GM12878 (cell line): ENCODE measurements around the gene GRIK4. TPM values are rescaled to one million over a fixed set of nuclear protein-coding genes. Genes with fewer than 3 reads are reported as not detected.

Source experiments
- ATAC-seq: fragments of 200-7000 bp; cut with Tn5 transposase; 3 replicates; pipeline ENCODE4 v1.9.1; 2020; ENCODE audit warnings: mild to moderate bottlenecking, moderate library complexity
- BruUV-seq: library from RNA; stranded (reverse); fragments of 400-500 nt; replicated peaks from 2 replicates; lab custom pipeline; 2021; lab: Mats Ljungman, UMichigan
- CTCF ChIA-PET: fragments of 300-600 bp; sonication (Branson Sonifier 250); formaldehyde crosslinking; extraction: SDS; loops from one replicate; lab custom pipeline; 2021; ENCODE audit warnings: inconsistent platforms; lab: Yijun Ruan, JAX
- POLR2A ChIA-PET: fragments of 350-600 bp; formaldehyde crosslinking; extraction: SDS; loops from one replicate; lab custom pipeline; 2021; ENCODE audit warnings: inconsistent platforms; lab: Charles Lee
- RAD21 ChIA-PET: fragments of 300-600 bp; sonication (Branson Sonifier 250); formaldehyde crosslinking; loops from one replicate; lab custom pipeline; 2023; ENCODE audit warnings: antibody characterized with exemption; ENCODE audit not compliant: unreplicated experiment; lab: Charles Lee
- SMC1A ChIA-PET: fragments of 300-600 bp; sonication (Branson Sonifier 250); formaldehyde crosslinking; loops from one replicate; lab custom pipeline; 2023; ENCODE audit not compliant: unreplicated experiment, uncharacterized antibody; lab: Charles Lee
- DNase-seq: peaks from one replicate; pipeline ENCODE4 v3.0.0-alpha.2; 2011; ENCODE audit warnings: low read depth, low spot score
- FAIRE-seq: peaks from 3 replicates; lab custom pipeline; 2011; peaks lifted over from hg19 to GRCh38; lab: Jason Lieb, UNC
- H2AFZ ChIP-seq: 2 replicates; pipeline ENCODE4 v1.6.0; 2011; ENCODE audit warnings: low read depth, low read length, control low read depth; ENCODE audit not compliant: control insufficient read depth
- H3K27ac ChIP-seq: 2 replicates; pipeline ENCODE4 v1.5.1; 2011; ENCODE audit warnings: control low read depth; ENCODE audit not compliant: control insufficient read depth, insufficient read depth
- H3K27me3 ChIP-seq, 2 experiments: replicated peaks in 1 of 2; 2 replicates each; pipeline versions ENCODE4 v1.6.0 to v1.6.1; 2011; ENCODE audit warnings: low read length in 1 of 2; ENCODE audit not compliant: control insufficient read depth in 2 of 2, insufficient read depth in 2 of 2
- H3K36me3 ChIP-seq, 2 experiments: 2 replicates each; pipeline ENCODE4 v1.5.1; 2011; ENCODE audit warnings: low read length in 1 of 2; ENCODE audit not compliant: control insufficient read depth in 2 of 2, insufficient read depth in 2 of 2
- H3K4me1 ChIP-seq: 2 replicates; pipeline ENCODE4 v1.6.1; 2011; ENCODE audit warnings: mild to moderate bottlenecking, low read length, moderate library complexity, mixed read lengths; ENCODE audit not compliant: control insufficient read depth, insufficient read depth
- H3K4me2 ChIP-seq: 2 replicates; pipeline ENCODE4 v1.6.0; 2011; ENCODE audit warnings: control low read depth; ENCODE audit not compliant: control insufficient read depth, insufficient read depth
- H3K4me3 ChIP-seq: fragments of 200-600 bp; sonication (generic); 2 replicates; pipeline ENCODE4 v1.5.1; 2016
- H3K79me2 ChIP-seq: 2 replicates; pipeline ENCODE4 v1.6.0; 2011; ENCODE audit warnings: low read length; ENCODE audit not compliant: control insufficient read depth, insufficient read depth
- H3K9ac ChIP-seq: 2 replicates; pipeline ENCODE4 v1.8.0; 2011; ENCODE audit warnings: low read length, control low read depth, mixed read lengths; ENCODE audit not compliant: control insufficient read depth, insufficient read depth
- H3K9me3 ChIP-seq: replicated peaks from 3 replicates; pipeline ENCODE4 v1.5.1; 2011; ENCODE audit warnings: mild to moderate bottlenecking, low read length; ENCODE audit not compliant: control insufficient read depth, insufficient read depth
- H4K20me1 ChIP-seq: 2 replicates; pipeline ENCODE4 v1.6.0; 2011; ENCODE audit not compliant: control insufficient read depth, insufficient read depth
- POU2F2 ChIP-seq: IDR thresholded peaks from 3 replicates; pipeline ENCODE4 v1.6.1; 2011; ENCODE audit warnings: low read depth, mild to moderate bottlenecking, low read length, borderline replicate concordance
- SPI1 ChIP-seq: IDR thresholded peaks from 2 replicates; pipeline ENCODE4 v1.6.1; 2011; ENCODE audit warnings: low read depth, mild to moderate bottlenecking, low read length, moderate library complexity, borderline replicate concordance; ENCODE audit not compliant: insufficient read depth
- WGBS: methylation state at CpG from one replicate; pipeline ENCODE4 v1.1.6; 2016; ENCODE audit warnings: low lambda C conversion rate; ENCODE audit not compliant: insufficient replicate concordance, insufficient coverage; ENCODE audit errors: missing lambda C conversion rate; 5-methylcytosine and 5-hydroxymethylcytosine counted together
- in situ Hi-C: fragments of 300-500 bp; cut with MboI; formaldehyde crosslinking; loops from 9 replicates; pipeline ENCODE4 v1.14.3; 2018; ENCODE audit warnings: mixed read lengths
- intact Hi-C: fragments of 100-400 bp; cut with micrococcal nuclease; formaldehyde crosslinking; loops from one replicate; pipeline ENCODE4 v1.14.2; 2022; ENCODE audit not compliant: unreplicated experiment
- polyA plus RNA-seq, 11 experiments: library from polyadenylated mRNA; depleted of rRNA in 4 of 11; unstranded in 6 of 11; stranded (reverse) in 5 of 11; fragments of >200 nt; fragmentation: Nextera tagmentation in 4 of 11; fragmentation: Illumina TruSeq in 1 of 11; extraction: Ambion mirVana in 4 of 11; extraction: Trizol in 1 of 11; gene quantifications; 1 replicate in 1 of 11; 2 replicates in 10 of 11; pipeline versions ENCODE4 v1.2.1 to v1.2.3, GENCODE V29; 2011 to 2016; ENCODE audit warnings: inconsistent platforms in 2 of 11, missing spikeins in 2 of 11, low read depth in 1 of 11
- total RNA-seq, 4 experiments: library from RNA; depleted of rRNA in 3 of 4; stranded (reverse); fragments of >200 nt in 3 of 4; fragmentation: Illumina TruSeq in 1 of 4; extraction: Trizol in 1 of 4; gene quantifications; 2 replicates each; pipeline versions ENCODE4 v1.2.1 to v1.2.3, GENCODE V29; 2013 to 2021
- TF ChIP-seq, protein P1 (sequence below): fragments of 450-650 bp; formaldehyde crosslinking; IDR thresholded peaks from 2 replicates; pipeline ENCODE4 v1.4.0; 2022; ENCODE audit warnings: mild to moderate bottlenecking, moderate library complexity
- TF ChIP-seq, protein P2 (sequence below): fragments of 450-650 bp; IDR thresholded peaks from 2 replicates; pipeline ENCODE4 v1.6.1; 2017; ENCODE audit warnings: mild to moderate bottlenecking, moderate library complexity

The GRIK4 gene
- total and polyA plus RNA-seq, 10 of the 15 experiments (the other 5 are each of a cell fraction or from before 2014, with no cell fraction given) = 0.33 to 3.6 (median 0.72) TPM

DNA sequence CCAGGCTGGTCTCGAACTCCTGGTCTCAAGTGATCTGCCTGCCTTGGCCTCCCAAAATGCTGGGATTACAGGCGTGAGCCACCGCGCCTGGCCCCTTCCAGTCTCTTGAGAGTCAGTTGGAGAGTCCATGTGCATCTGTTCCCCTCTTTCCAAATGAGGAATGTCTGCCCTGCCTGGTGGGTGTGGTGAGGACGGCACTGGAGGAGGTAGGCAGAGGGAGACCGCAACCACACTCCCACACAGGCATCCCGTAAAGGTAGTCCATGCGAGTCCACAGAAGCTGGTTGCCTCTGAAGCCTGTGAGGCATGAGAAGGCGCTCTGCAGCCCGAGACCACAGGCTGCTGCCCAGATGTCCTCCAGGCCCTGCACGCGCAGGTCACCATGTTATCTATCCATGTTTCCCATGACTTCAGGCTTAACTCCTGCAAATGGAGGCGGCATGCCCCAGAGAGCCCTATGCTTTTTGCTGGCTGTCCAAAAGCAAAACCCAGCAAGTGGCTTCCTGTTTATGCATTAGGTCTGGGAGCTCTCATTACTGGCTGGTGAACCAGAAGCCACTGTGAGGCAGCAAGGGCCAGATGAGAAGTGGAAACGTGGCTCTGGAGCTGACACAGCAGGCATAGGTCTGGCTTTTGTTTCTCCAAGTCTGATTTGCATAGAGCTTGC, 43.4 kb downstream of the GRIK4 start:
- DNase-seq (no peak), FAIRE-seq (peak; percentile 47), ATAC-seq (peak; percentile 63)
- ChIA-PET CTCF (interaction anchor here (0.7 to 1.9 kb wide), 6 partner anchors 58 to 609 kb away, joined by 3 to 6 read pairs (median 3); no protein-coding TSS in a partner anchor), POLR2A (no interaction called here), RAD21 (interaction anchor here (0.7 to 0.9 kb wide), 2 partner anchors 51 to 59 kb away, joined by 3 to 4 read pairs; no protein-coding TSS in a partner anchor), SMC1A (interaction anchor here (1.0 kb wide), 1 partner anchor 59 kb away, joined by 3 read pairs; no protein-coding TSS in a partner anchor)
- TF ChIP-seq POU2F2 (peak; percentile 36; the same call in 1 of the 3 replicates), SPI1 (peak; percentile 3; the same call in 1 of the 2 replicates)
- TF ChIP-seq, protein P1, sequence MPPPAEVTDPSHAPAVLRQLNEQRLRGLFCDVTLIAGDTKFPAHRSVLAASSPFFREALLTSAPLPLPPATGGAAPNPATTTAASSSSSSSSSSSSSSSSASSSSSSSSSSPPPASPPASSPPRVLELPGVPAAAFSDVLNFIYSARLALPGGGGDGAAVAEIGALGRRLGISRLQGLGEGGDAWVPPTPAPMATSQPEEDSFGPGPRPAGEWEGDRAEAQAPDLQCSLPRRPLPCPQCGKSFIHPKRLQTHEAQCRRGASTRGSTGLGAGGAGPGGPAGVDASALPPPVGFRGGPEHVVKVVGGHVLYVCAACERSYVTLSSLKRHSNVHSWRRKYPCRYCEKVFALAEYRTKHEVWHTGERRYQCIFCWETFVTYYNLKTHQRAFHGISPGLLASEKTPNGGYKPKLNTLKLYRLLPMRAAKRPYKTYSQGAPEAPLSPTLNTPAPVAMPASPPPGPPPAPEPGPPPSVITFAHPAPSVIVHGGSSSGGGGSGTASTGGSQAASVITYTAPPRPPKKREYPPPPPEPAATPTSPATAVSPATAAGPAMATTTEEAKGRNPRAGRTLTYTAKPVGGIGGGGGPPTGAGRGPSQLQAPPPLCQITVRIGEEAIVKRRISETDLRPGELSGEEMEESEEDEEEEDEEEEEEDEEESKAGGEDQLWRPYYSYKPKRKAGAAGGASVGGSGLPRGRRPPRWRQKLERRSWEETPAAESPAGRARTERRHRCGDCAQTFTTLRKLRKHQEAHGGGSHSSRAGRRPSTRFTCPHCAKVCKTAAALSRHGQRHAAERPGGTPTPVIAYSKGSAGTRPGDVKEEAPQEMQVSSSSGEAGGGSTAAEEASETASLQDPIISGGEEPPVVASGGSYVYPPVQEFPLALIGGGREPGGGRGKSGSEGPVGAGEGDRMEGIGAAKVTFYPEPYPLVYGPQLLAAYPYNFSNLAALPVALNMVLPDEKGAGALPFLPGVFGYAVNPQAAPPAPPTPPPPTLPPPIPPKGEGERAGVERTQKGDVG (CRISPR knock-in tag) = no peak
- TF ChIP-seq, protein P2, sequence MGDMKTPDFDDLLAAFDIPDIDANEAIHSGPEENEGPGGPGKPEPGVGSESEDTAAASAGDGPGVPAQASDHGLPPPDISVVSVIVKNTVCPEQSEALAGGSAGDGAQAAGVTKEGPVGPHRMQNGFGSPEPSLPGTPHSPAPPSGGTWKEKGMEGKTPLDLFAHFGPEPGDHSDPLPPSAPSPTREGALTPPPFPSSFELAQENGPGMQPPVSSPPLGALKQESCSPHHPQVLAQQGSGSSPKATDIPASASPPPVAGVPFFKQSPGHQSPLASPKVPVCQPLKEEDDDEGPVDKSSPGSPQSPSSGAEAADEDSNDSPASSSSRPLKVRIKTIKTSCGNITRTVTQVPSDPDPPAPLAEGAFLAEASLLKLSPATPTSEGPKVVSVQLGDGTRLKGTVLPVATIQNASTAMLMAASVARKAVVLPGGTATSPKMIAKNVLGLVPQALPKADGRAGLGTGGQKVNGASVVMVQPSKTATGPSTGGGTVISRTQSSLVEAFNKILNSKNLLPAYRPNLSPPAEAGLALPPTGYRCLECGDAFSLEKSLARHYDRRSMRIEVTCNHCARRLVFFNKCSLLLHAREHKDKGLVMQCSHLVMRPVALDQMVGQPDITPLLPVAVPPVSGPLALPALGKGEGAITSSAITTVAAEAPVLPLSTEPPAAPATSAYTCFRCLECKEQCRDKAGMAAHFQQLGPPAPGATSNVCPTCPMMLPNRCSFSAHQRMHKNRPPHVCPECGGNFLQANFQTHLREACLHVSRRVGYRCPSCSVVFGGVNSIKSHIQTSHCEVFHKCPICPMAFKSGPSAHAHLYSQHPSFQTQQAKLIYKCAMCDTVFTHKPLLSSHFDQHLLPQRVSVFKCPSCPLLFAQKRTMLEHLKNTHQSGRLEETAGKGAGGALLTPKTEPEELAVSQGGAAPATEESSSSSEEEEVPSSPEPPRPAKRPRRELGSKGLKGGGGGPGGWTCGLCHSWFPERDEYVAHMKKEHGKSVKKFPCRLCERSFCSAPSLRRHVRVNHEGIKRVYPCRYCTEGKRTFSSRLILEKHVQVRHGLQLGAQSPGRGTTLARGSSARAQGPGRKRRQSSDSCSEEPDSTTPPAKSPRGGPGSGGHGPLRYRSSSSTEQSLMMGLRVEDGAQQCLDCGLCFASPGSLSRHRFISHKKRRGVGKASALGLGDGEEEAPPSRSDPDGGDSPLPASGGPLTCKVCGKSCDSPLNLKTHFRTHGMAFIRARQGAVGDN = 0 out of 2 replicates have a peak, but pooled peaks have one; percentile 31
- Histone ChIP-seq H3K27ac (no peak overlapping the region), H3K4me2 (no peak overlapping the region), H3K9ac (no peak overlapping the region), H3K4me1 (peaks cover 6% of the 10 kb centered on the region; the same call in 1 of the 2 replicates), H3K79me2 (no peaks in the 10 kb centered on the region), H4K20me1 (no peaks in the 10 kb centered on the region), H3K27me3 (no peaks in the 10 kb centered on the region), H3K4me3 (no peak overlapping the region), H3K36me3 (no peaks in the 10 kb centered on the region), H2AFZ (no peak overlapping the region; the same call in 1 of the 2 replicates), H3K9me3 (no peaks in the 10 kb centered on the region)
- in situ Hi-C loops = no loop called here
- intact Hi-C loops = no loop called here
- WGBS = 72% methylated on average over 14 of the region's 14 CpGs
- BruUV-seq = no TSS peak
